OCI-LY1 (cell line): ENCODE measurements around the gene PRRC1.
A peak's percentile ranks its signal among the peaks of the same experiment; 100 is the strongest.

Source experiments
- H2AFZ ChIP-seq: fragments of 200-600 bp; sonication (generic), shearing (Covaris generic); 2 replicates; pipeline ENCODE4 v1.6.0; 2014; ENCODE audit warnings: antibody characterized with exemption, mild to moderate bottlenecking, low read length
- H3F3A ChIP-seq: fragments of 200-600 bp; sonication (generic), shearing (Covaris generic); 2 replicates; pipeline ENCODE4 v1.6.0; 2014; ENCODE audit warnings: mild to moderate bottlenecking, antibody characterized with exemption, low read length, moderate library complexity; ENCODE audit not compliant: insufficient read depth
- H3K27ac ChIP-seq: fragments of 200-600 bp; sonication (generic); 2 replicates; pipeline ENCODE4 v1.5.1; 2014; ENCODE audit warnings: low read length, mixed run types, mild to moderate bottlenecking, low read depth; ENCODE audit not compliant: poor library complexity, severe bottlenecking
- H3K27me3 ChIP-seq: fragments of 200-600 bp; sonication (generic); 2 replicates; pipeline ENCODE4 v1.6.0; 2014; ENCODE audit warnings: antibody characterized with exemption, mild to moderate bottlenecking, low read length, moderate library complexity; ENCODE audit not compliant: insufficient read depth
- H3K36me3 ChIP-seq: fragments of 200-600 bp; sonication (generic); 2 replicates; pipeline ENCODE4 v1.6.1; 2014; ENCODE audit warnings: mild to moderate bottlenecking, antibody characterized with exemption, low read length, moderate library complexity, mixed read lengths; ENCODE audit not compliant: insufficient read depth
- H3K4me1 ChIP-seq: fragments of 200-600 bp; sonication (generic); 2 replicates; pipeline ENCODE4 v1.5.1; 2014; ENCODE audit warnings: mild to moderate bottlenecking, low read length, moderate library complexity; ENCODE audit not compliant: insufficient read depth, severe bottlenecking
- H3K4me2 ChIP-seq: fragments of 200-600 bp; sonication (generic), shearing (Covaris generic); 2 replicates; pipeline ENCODE4 v1.6.1; 2014; ENCODE audit warnings: low read length
- H3K4me3 ChIP-seq: fragments of 200-600 bp; sonication (generic); 2 replicates; pipeline ENCODE4 v1.5.1; 2014; ENCODE audit warnings: low read length, low read depth, mild to moderate bottlenecking, mixed read lengths; ENCODE audit not compliant: poor library complexity, severe bottlenecking
- H3K79me2 ChIP-seq: fragments of 200-600 bp; shearing (Covaris generic); 2 replicates; pipeline ENCODE4 v1.6.1; 2016; ENCODE audit warnings: mixed run types, low read length, mixed read lengths; ENCODE audit not compliant: insufficient read depth
- H3K9ac ChIP-seq: fragments of 200-600 bp; sonication (generic), shearing (Covaris generic); 2 replicates; pipeline ENCODE4 v1.6.1; 2014; ENCODE audit warnings: mild to moderate bottlenecking, low read length, mixed read lengths
- H3K9me2 ChIP-seq: fragments of 200-600 bp; sonication (generic), shearing (Covaris generic); 2 replicates; pipeline ENCODE4 v1.6.1; 2014; ENCODE audit warnings: low read depth, mild to moderate bottlenecking, low read length, mixed read lengths
- H3K9me3 ChIP-seq: fragments of 200-600 bp; shearing (Covaris generic); 2 replicates; pipeline ENCODE4 v1.6.1; 2014; ENCODE audit warnings: low read length, mixed read lengths
- H4K20me1 ChIP-seq: fragments of 200-600 bp; sonication (generic), shearing (Covaris generic); 2 replicates; pipeline ENCODE4 v1.6.0; 2016; ENCODE audit warnings: mild to moderate bottlenecking, low read length; ENCODE audit not compliant: insufficient read depth
- CTCF ChIP-seq: fragments of 200-600 bp; sonication (generic), shearing (Covaris generic); IDR thresholded peaks from 2 replicates; pipeline ENCODE4 v1.5.1; 2017; ENCODE audit warnings: mild to moderate bottlenecking, antibody characterized with exemption, low read length, moderate library complexity, mixed read lengths
- EZH2 ChIP-seq: fragments of 200-600 bp; sonication (generic), shearing (Covaris generic); IDR thresholded peaks from 2 replicates; pipeline ENCODE4 v1.8.0; 2017; ENCODE audit warnings: borderline replicate concordance, mixed run types, mild to moderate bottlenecking, antibody characterized with exemption, low read length, moderate library complexity, mixed read lengths

PRRC1 gene

GRCh38 chr5:127517480-127518318 is at the start of gene PRRC1:
TSS of gene PRRC1 (plus strand) at chr5:127517640. CDS start at chr5:127523480, 5,840 bp downstream.
- peak within 1 kb of the TSS; percentile 74 for H3K4me2 ChIP-seq
- H3K27ac ChIP-seq = peak within 1 kb of the TSS; percentile 13
- peak within 1 kb of the TSS; percentile 96 for H3K4me3 ChIP-seq
- peaks cover 7% of the 10 kb centered on the region; the same call in 1 of the 2 replicates for H3K9me3 ChIP-seq
- TF ChIP-seq EZH2 = no peak
- TF ChIP-seq CTCF = no peak
- H2AFZ ChIP-seq = peak within 1 kb of the TSS; percentile 97
- H3K9ac ChIP-seq = peak within 1 kb of the TSS; percentile 89
- peaks cover 41% of the 10 kb centered on the region for H3K79me2 ChIP-seq
- H3K27me3 ChIP-seq = no peaks in the 10 kb centered on the region
- no peaks in the 10 kb centered on the region for H4K20me1 ChIP-seq
- H3F3A ChIP-seq = no peaks in the 10 kb centered on the region
- peaks cover 35% of the 10 kb centered on the region for H3K36me3 ChIP-seq
- peaks cover 16% of the 10 kb centered on the region for H3K4me1 ChIP-seq
- no peaks in the 10 kb centered on the region for H3K9me2 ChIP-seq

- H3K4me3 ChIP-seq = no peak overlapping the region
- no peaks in the 10 kb centered on the region for H3K79me2 ChIP-seq
- no peak overlapping the region for H3K9ac ChIP-seq
- no peak overlapping the region for H3K27ac ChIP-seq
- H2AFZ ChIP-seq = no peak overlapping the region
- no peaks in the 10 kb centered on the region for H3K27me3 ChIP-seq
- H3F3A ChIP-seq = no peaks in the 10 kb centered on the region
- H3K9me3 ChIP-seq = no peaks in the 10 kb centered on the region
- H3K36me3 ChIP-seq = no peaks in the 10 kb centered on the region
- H4K20me1 ChIP-seq = no peaks in the 10 kb centered on the region
- no peak for TF ChIP-seq CTCF
- TF ChIP-seq EZH2 = no peak
- H3K9me2 ChIP-seq = no peaks in the 10 kb centered on the region
- no peaks in the 10 kb centered on the region for H3K4me1 ChIP-seq
- H3K4me2 ChIP-seq = no peak overlapping the region
These were observed 46.2 kb upstream of the PRRC1 start for GRCh38 chr5:127471211-127471610.

- H3K9me2 ChIP-seq = no peaks in the 10 kb centered on the region
- no peak overlapping the region for H3K27ac ChIP-seq
- no peaks in the 10 kb centered on the region for H3K27me3 ChIP-seq
- H3F3A ChIP-seq = no peaks in the 10 kb centered on the region
- no peak overlapping the region for H2AFZ ChIP-seq
- H3K36me3 ChIP-seq = no peaks in the 10 kb centered on the region
- H4K20me1 ChIP-seq = no peaks in the 10 kb centered on the region
- H3K4me2 ChIP-seq = no peak overlapping the region
- H3K9me3 ChIP-seq = no peaks in the 10 kb centered on the region
- no peak for TF ChIP-seq EZH2
- TF ChIP-seq CTCF = no peak
- no peaks in the 10 kb centered on the region for H3K79me2 ChIP-seq
- no peak overlapping the region for H3K4me3 ChIP-seq
- H3K4me1 ChIP-seq = no peaks in the 10 kb centered on the region
- H3K9ac ChIP-seq = no peak overlapping the region
These were observed 44.7 kb upstream of the PRRC1 start for GRCh38 chr5:127472700-127473099.
